ENCODE results near the gene EPHA7. TPM values are rescaled to one million over a fixed set of nuclear protein-coding genes. Genes with fewer than 3 reads are reported as not detected.

EPHA7 gene
- polyA plus RNA-seq, 1 donor from 2014 or later = 17.4 TPM

DNA sequence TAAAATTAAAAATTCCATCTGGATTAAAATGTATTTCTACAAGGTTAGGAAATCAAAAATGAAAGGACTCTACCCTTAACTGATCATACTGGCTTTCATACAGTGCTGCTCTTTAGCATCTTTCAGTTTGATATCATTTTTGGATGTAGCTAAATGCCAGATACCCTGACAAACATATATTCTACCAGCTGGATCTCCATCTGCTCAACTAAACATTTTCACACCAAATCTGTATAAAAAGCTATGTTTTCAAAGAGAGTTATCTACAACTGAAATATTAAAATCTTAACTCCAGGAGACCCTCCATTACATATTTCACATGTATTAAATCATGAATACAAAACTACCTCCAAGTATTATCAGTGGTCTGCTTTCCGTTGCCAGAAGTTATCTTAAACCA, 95.7 kb downstream of the EPHA7 start:
- Histone ChIP-seq H3K27me3 (ENCODE audit: insufficient read depth, low read depth, low read length) (no peaks in the 10 kb centered on the region), H3K9me3 (ENCODE audit: low read length) (no peaks in the 10 kb centered on the region), H3K27ac (ENCODE audit: low read length) (no peak overlapping the region), H3K79me2 (replicated peaks; ENCODE audit: insufficient read depth, low read length) (no peaks in the 10 kb centered on the region), H3K4me2 (ENCODE audit: low read length) (no peak overlapping the region), H3K9me2 (ENCODE audit: insufficient read depth, low read length) (no peaks in the 10 kb centered on the region), H3K4me3 (ENCODE audit: low read length) (no peak overlapping the region), H3K9ac (ENCODE audit: low read length) (no peak overlapping the region), H2AFZ (ENCODE audit: low read depth, low read length) (no peak overlapping the region), H3F3A (ENCODE audit: insufficient read depth, low read length, poor library complexity, severe bottlenecking) (no peaks in the 10 kb centered on the region), H3K36me3 (ENCODE audit: insufficient read depth, low read length) (no peaks in the 10 kb centered on the region), H4K20me1 (ENCODE audit: insufficient read depth) (no peaks in the 10 kb centered on the region)
- TF ChIP-seq EZH2 (IDR thresholded peaks at IDR 0.05; ENCODE audit: borderline replicate concordance, insufficient read depth, low read length, poor library complexity, severe bottlenecking) = no peak

DNA sequence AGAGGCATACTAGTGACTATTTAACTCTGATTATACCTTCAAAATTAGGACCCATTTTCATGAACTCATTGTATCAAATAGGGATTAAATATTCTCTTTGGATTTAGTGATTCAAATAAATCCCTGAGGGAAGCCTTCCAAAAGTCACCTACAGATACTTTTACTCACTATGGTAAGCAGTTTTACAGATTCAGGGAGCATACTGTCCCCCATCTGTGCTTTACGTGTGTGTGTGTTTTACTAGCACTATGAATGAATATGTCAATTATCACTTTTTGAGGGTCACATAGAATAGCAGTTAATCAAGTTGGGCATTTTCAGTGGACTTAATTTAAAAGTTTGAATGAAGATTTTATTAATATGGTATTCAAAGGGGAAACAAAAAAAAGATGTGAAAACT, 96.7 kb downstream of the EPHA7 start:
- H4K20me1 ChIP-seq (ENCODE audit: insufficient read depth) = no peaks in the 10 kb centered on the region
- H3K9me2 ChIP-seq (ENCODE audit: insufficient read depth, low read length) = no peaks in the 10 kb centered on the region
- no peak overlapping the region for H3K4me2 ChIP-seq (ENCODE audit: low read length)
- no peak overlapping the region for H3K9ac ChIP-seq (ENCODE audit: low read length)
- no peaks in the 10 kb centered on the region for H3K9me3 ChIP-seq (ENCODE audit: low read length)
- no peak overlapping the region for H2AFZ ChIP-seq (ENCODE audit: low read depth, low read length)
- H3K79me2 ChIP-seq (replicated peaks; ENCODE audit: insufficient read depth, low read length) = no peaks in the 10 kb centered on the region
- no peaks in the 10 kb centered on the region for H3K27me3 ChIP-seq (ENCODE audit: insufficient read depth, low read depth, low read length)
- no peak overlapping the region for H3K4me3 ChIP-seq (ENCODE audit: low read length)
- no peaks in the 10 kb centered on the region for H3F3A ChIP-seq (ENCODE audit: insufficient read depth, low read length, poor library complexity, severe bottlenecking)
- H3K36me3 ChIP-seq (ENCODE audit: insufficient read depth, low read length) = no peaks in the 10 kb centered on the region
- no peak overlapping the region for H3K27ac ChIP-seq (ENCODE audit: low read length)
- TF ChIP-seq RAD21 (conservative IDR thresholded peaks at IDR 0.05) = no peak
- TF ChIP-seq SMC3 (conservative IDR thresholded peaks at IDR 0.05; ENCODE audit: poor library complexity) = no peak

DNA sequence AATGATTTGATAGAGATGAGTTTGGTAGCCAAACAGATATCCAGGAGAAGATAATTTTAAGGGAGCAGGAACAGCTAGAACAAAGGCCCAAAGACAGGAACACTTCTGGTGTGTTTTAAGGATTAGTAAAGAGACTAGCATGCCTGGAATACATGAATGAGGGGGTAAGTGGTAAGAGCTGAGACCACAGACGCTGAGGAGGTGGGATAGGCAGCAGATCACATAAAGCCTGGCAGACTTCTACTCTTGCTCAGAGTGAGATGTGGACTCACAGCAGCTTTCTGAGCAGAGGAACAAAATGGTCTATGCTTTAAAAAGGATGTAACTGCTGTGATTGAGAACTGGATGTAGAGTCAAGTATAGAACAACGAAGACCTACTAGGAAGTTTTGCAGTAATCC, 100.1 kb downstream of the EPHA7 start:
- H3K27me3 ChIP-seq (ENCODE audit: insufficient read depth, low read depth, low read length) = no peaks in the 10 kb centered on the region
- no peak overlapping the region for H2AFZ ChIP-seq (ENCODE audit: low read depth, low read length)
- no peak for TF ChIP-seq EP300 (conservative IDR thresholded peaks at IDR 0.05; ENCODE audit: poor library complexity, severe bottlenecking)
- TF ChIP-seq, protein P1, sequence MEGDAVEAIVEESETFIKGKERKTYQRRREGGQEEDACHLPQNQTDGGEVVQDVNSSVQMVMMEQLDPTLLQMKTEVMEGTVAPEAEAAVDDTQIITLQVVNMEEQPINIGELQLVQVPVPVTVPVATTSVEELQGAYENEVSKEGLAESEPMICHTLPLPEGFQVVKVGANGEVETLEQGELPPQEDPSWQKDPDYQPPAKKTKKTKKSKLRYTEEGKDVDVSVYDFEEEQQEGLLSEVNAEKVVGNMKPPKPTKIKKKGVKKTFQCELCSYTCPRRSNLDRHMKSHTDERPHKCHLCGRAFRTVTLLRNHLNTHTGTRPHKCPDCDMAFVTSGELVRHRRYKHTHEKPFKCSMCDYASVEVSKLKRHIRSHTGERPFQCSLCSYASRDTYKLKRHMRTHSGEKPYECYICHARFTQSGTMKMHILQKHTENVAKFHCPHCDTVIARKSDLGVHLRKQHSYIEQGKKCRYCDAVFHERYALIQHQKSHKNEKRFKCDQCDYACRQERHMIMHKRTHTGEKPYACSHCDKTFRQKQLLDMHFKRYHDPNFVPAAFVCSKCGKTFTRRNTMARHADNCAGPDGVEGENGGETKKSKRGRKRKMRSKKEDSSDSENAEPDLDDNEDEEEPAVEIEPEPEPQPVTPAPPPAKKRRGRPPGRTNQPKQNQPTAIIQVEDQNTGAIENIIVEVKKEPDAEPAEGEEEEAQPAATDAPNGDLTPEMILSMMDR (IDR thresholded peaks at IDR 0.05; ENCODE audit: poor library complexity, severe bottlenecking) = no peak
- TF ChIP-seq POLR2AphosphoS5 (IDR thresholded peaks at IDR 0.05) = no peak
- TF ChIP-seq RAD21 (conservative IDR thresholded peaks at IDR 0.05) = no peak

DNA sequence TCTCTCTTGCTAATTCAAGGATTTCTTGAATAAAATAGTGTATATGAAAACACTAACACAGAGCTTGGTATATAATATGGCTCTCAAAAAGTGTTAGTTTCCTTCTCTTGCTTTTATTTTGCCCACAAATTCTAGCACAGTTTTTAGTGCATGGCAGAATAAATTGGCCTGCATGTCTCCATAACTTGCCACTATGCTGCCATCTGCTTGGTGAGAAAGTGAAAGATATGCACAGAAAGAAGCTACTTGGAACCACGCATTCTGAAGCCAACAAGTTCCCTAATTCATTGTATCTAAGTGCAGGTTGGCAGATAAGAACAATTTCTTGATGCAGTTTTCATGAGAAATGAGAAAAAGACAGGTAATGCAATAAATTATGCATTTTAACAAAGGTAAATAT, 101.2 kb downstream of the EPHA7 start:
- no peaks in the 10 kb centered on the region for H3F3A ChIP-seq (ENCODE audit: insufficient read depth, low read length, poor library complexity, severe bottlenecking)
- no peaks in the 10 kb centered on the region for H3K27me3 ChIP-seq (ENCODE audit: insufficient read depth, low read depth, low read length)
- no peak overlapping the region for H3K4me2 ChIP-seq (ENCODE audit: low read length)
- H3K27ac ChIP-seq (ENCODE audit: low read length) = no peak overlapping the region
- H2AFZ ChIP-seq (ENCODE audit: low read depth, low read length) = no peak overlapping the region
- H3K9ac ChIP-seq (ENCODE audit: low read length) = no peak overlapping the region
- no peaks in the 10 kb centered on the region for H4K20me1 ChIP-seq (ENCODE audit: insufficient read depth)
- H3K9me3 ChIP-seq (ENCODE audit: low read length) = no peaks in the 10 kb centered on the region
- no peaks in the 10 kb centered on the region for H3K36me3 ChIP-seq (ENCODE audit: insufficient read depth, low read length)
- H3K9me2 ChIP-seq (ENCODE audit: insufficient read depth, low read length) = no peaks in the 10 kb centered on the region
- no peak for TF ChIP-seq SMC3 (conservative IDR thresholded peaks at IDR 0.05; ENCODE audit: poor library complexity)
- no peak for TF ChIP-seq RAD21 (conservative IDR thresholded peaks at IDR 0.05)
- no peak for TF ChIP-seq TAF1 (IDR thresholded peaks at IDR 0.05; ENCODE audit: low read depth)
- no peak for TF ChIP-seq POLR2AphosphoS5 (IDR thresholded peaks at IDR 0.05)
- no peak for TF ChIP-seq EP300 (conservative IDR thresholded peaks at IDR 0.05; ENCODE audit: poor library complexity, severe bottlenecking)
- no peak for TF ChIP-seq MXI1 (conservative IDR thresholded peaks at IDR 0.05; ENCODE audit: poor library complexity, severe bottlenecking)
- no peaks in the 10 kb centered on the region for H3K79me2 ChIP-seq (replicated peaks; ENCODE audit: insufficient read depth, low read length)
- no peak overlapping the region for H3K4me3 ChIP-seq (ENCODE audit: low read length)

More for the DNA sequence above, 100.1 kb downstream of the EPHA7 start:
- Histone ChIP-seq H3K4me2 (ENCODE audit: low read length) (no peak overlapping the region), H3F3A (ENCODE audit: insufficient read depth, low read length, poor library complexity, severe bottlenecking) (no peaks in the 10 kb centered on the region), H4K20me1 (ENCODE audit: insufficient read depth) (no peaks in the 10 kb centered on the region), H3K9me2 (ENCODE audit: insufficient read depth, low read length) (no peaks in the 10 kb centered on the region), H3K9me3 (ENCODE audit: low read length) (no peaks in the 10 kb centered on the region), H3K4me3 (ENCODE audit: low read length) (no peak overlapping the region), H3K79me2 (replicated peaks; ENCODE audit: insufficient read depth, low read length) (no peaks in the 10 kb centered on the region), H3K36me3 (ENCODE audit: insufficient read depth, low read length) (no peaks in the 10 kb centered on the region), H3K9ac (ENCODE audit: low read length) (no peak overlapping the region), H3K27ac (ENCODE audit: low read length) (no peak overlapping the region)

Data from neural cell (in vitro differentiated cells).